22Rv1 (cell line): ENCODE measurements around the gene NKAIN1.

Experiments used
- H3K27ac ChIP-seq: fragments of 450-650 bp; 2 replicates; pipeline ENCODE4 v1.5.1; 2017
- CTCF ChIP-seq: fragments of 450-650 bp; IDR thresholded peaks from 2 replicates; pipeline ENCODE4 v1.5.1; 2017; ENCODE audit warnings: mild to moderate bottlenecking
- ZFX ChIP-seq: fragments of 450-650 bp; IDR thresholded peaks from 2 replicates; pipeline ENCODE4 v1.6.1; 2017; ENCODE audit warnings: antibody characterized with exemption, borderline replicate concordance

NKAIN1 gene

GRCh38 chr1:31221072-31221471, 18.6 kb downstream of the NKAIN1 start:
- no peak overlapping the region for H3K27ac ChIP-seq
- no peak for TF ChIP-seq ZFX
- no peak for TF ChIP-seq CTCF

DNA sequence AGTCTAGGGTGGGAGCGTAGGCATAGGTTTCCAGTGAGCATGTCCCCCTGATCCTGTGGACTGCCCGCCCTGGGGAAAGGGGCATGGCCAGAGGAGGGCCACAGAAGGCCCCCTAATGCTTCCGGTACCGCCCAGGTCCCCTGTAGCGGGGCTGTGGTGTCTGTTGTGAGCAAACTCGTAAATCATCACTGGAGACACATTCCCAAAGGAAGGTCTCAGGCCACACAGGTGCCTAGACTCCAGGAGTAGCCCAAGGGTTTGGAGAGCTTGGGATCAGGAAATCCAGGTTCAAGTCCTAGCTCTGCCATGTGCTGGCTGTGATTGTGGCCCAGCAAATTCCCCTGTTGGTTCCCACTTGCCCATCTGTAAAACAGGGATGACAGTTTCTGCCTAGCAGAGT, 20.2 kb downstream of the NKAIN1 start:
- no peak overlapping the region for H3K27ac ChIP-seq
- TF ChIP-seq CTCF: no peak
- no peak for TF ChIP-seq ZFX

DNA sequence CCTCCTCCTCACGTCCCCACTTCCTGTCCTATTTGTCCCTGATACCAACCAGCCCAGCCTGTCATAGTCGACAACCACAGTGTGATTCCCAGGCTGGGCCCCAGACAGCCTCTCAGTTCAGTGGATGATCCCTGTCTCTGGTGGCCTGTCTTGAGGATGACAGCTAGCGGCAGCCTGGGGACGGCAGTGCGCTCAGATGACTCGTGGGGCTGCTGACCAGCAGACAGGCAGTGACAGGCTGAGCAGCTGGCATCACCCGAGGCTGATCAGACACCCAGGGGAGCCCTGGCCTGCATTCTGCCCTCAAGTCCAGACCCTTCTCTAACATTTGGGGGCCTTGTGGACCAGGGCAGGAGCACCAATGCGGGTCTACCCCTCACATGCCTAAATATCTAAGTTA, 21.0 kb downstream of the NKAIN1 start:
- TF ChIP-seq ZFX (no peak), CTCF (no peak)
- H3K27ac ChIP-seq: no peak overlapping the region

GRCh38 chr1:31216016-31216415, 23.7 kb downstream of the NKAIN1 start:
- peak overlapping the region; percentile 54 for H3K27ac ChIP-seq
- TF ChIP-seq ZFX (no peak), CTCF (no peak)

- H3K27ac ChIP-seq: no peak overlapping the region
- no peak for TF ChIP-seq ZFX
Measured at GRCh38 chr1:31215065-31215570, 24.6 kb downstream of the NKAIN1 start.

DNA sequence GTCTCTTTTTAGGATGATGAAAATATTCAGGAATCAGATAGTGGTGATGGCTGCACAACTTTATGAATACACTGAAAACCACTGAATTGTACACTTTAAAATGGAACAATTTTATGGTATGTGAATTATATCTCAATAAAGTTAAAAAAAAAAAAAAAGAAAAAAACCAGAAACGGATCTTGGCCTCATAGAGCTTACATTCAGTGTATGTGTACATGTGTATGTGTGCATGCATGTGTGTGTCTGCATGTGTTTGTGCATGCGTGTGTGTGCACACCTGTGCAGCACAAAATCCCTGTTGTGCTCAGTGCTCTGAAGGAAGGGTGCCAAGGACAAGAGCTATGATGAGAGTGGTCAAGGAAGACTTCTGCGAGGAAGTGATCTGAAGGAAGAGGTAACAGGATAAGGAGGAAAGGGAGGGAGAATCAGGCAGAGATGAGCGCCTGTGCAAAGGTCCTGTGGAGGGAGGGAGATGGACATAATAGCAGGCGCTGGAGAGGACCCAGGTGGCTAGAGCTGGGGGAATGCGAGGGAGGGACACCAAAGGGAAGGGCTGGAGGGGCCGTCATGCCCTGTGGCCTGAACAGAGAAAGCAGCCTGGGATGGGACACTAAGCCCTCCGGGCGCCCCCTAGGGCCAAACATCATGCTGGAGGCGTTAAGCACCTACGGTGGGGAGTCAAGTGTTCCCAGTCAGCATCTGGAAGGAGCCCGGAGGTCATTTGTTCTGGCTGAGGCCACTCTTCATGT, 25.2 kb downstream of the NKAIN1 start:
- no peak overlapping the region for H3K27ac ChIP-seq
- TF ChIP-seq CTCF: no peak

DNA sequence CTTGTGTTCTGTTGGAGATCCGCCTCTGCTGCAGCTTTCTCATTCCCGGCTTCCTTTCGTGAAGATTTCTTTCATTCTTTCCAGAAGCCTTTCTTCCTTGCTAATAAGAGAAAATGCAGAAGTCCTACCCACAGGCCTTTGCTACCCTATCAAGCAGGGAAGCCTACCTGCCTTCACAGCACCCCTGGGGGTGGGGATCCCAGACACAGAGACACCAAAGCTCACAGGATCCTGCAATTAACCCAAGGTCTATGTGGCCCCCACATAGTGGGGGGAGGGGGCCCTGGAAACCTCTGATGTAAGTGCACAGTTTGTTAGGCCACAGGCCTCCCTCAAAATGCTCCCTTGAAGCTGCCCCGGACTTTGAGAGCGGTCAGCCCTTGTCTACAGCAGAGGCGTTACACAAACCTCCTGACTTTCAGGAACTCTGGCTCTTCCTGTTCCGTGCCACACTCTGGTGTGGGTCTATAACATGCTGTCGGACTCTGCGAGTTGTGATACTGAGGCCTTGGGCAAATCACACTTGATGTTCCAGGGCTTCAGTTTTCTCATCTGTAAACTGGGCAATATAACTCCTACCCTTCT, 31.2 kb downstream of the NKAIN1 start:
- H3K27ac ChIP-seq: no peak overlapping the region
- TF ChIP-seq CTCF: no peak
- TF ChIP-seq ZFX: no peak
